Neural progenitor cell (in vitro differentiated cells): ENCODE measurements around the gene CROCC2. TPM values are rescaled to one million over a fixed set of nuclear protein-coding genes. Genes with fewer than 3 reads are reported as not detected.

Experiments
- DNase-seq: peaks from one replicate; pipeline ENCODE4 v3.0.0-alpha.2; 2016; ENCODE audit warnings: low spot score
- H2AFZ ChIP-seq: fragments of 200-600 bp; sonication (generic); replicated peaks from 2 replicates; pipeline ENCODE4 v1.6.1; 2016; ENCODE audit warnings: antibody characterized with exemption
- H3F3A ChIP-seq: fragments of 200-600 bp; sonication (generic); 2 replicates; pipeline ENCODE4 v1.6.1; 2016; ENCODE audit warnings: antibody characterized with exemption, low read depth
- H3K27ac ChIP-seq: fragments of 200-600 bp; sonication (generic); 2 replicates; pipeline ENCODE4 v1.5.1; 2016; ENCODE audit warnings: mild to moderate bottlenecking
- H3K27me3 ChIP-seq: fragments of 200-600 bp; sonication (generic); 2 replicates; pipeline ENCODE4 v1.6.1; 2016; ENCODE audit warnings: mild to moderate bottlenecking, moderate library complexity
- H3K36me3 ChIP-seq: fragments of 200-600 bp; sonication (generic); 2 replicates; pipeline ENCODE4 v1.5.1; 2016
- H3K4me1 ChIP-seq: fragments of 200-600 bp; sonication (generic); 2 replicates; pipeline ENCODE4 v1.6.1; 2016; ENCODE audit warnings: mixed run types
- H3K4me2 ChIP-seq: fragments of 200-600 bp; sonication (generic); 2 replicates; pipeline ENCODE4 v1.6.1; 2016
- H3K4me3 ChIP-seq: fragments of 200-600 bp; sonication (generic); 2 replicates; pipeline ENCODE4 v1.5.1; 2016
- H3K79me2 ChIP-seq: fragments of 200-600 bp; sonication (generic); 2 replicates; pipeline ENCODE4 v1.6.1; 2016; ENCODE audit warnings: low read depth
- H3K9ac ChIP-seq: fragments of 200-600 bp; sonication (generic); 2 replicates; pipeline ENCODE4 v1.6.1; 2016
- H3K9me3 ChIP-seq: fragments of 200-600 bp; sonication (generic); 2 replicates; pipeline ENCODE4 v1.5.1; 2016; ENCODE audit warnings: low read depth
- H4K20me1 ChIP-seq: fragments of 200-600 bp; sonication (generic); 2 replicates; pipeline ENCODE4 v1.6.1; 2016; ENCODE audit warnings: low read depth
- H3K27ac Mint-ChIP-seq: 3 replicates; pipeline ENCODE4 v1.8.0; 2021; ENCODE audit warnings: mixed read lengths
- H3K27me3 Mint-ChIP-seq: 2 replicates; pipeline ENCODE4 v1.8.0; 2022; ENCODE audit warnings: low read depth, mild to moderate bottlenecking, inconsistent platforms, moderate library complexity, mixed read lengths; ENCODE audit not compliant: insufficient read depth
- H3K36me3 Mint-ChIP-seq: 3 replicates; pipeline ENCODE4 v1.8.0; 2021; ENCODE audit warnings: mixed read lengths
- H3K4me1 Mint-ChIP-seq: 3 replicates; pipeline ENCODE4 v1.8.0; 2021; ENCODE audit warnings: mixed read lengths
- H3K4me3 Mint-ChIP-seq: 3 replicates; pipeline ENCODE4 v1.8.0; 2021; ENCODE audit warnings: mild to moderate bottlenecking, moderate library complexity, mixed read lengths
- H3K9me3 Mint-ChIP-seq: 3 replicates; pipeline ENCODE4 v1.8.0; 2020; ENCODE audit warnings: mixed read lengths
- CTCF ChIP-seq: fragments of 200-600 bp; sonication (generic); IDR thresholded peaks from 2 replicates; pipeline ENCODE4 v1.5.1; 2017; ENCODE audit warnings: antibody characterized with exemption, mild to moderate bottlenecking
- EZH2 ChIP-seq: fragments of 200-600 bp; sonication (generic); IDR thresholded peaks from 2 replicates; pipeline ENCODE4 v1.6.1; 2017; ENCODE audit warnings: antibody characterized with exemption, mild to moderate bottlenecking, moderate library complexity
- EZH2phosphoT487 ChIP-seq: fragments of 200-600 bp; sonication (generic); IDR thresholded peaks from 2 replicates; pipeline ENCODE4 v1.6.1; 2017; ENCODE audit warnings: antibody characterized with exemption
- total RNA-seq: library from RNA; depleted of rRNA; stranded (reverse); fragments of >200 nt; gene quantifications from 2 replicates; pipeline ENCODE4 v1.2.3, GENCODE V29; 2015; ENCODE audit warnings: low replicate concordance

The CROCC2 gene
- total RNA-seq, 1 donor from 2014 or later, result not detected

DNA sequence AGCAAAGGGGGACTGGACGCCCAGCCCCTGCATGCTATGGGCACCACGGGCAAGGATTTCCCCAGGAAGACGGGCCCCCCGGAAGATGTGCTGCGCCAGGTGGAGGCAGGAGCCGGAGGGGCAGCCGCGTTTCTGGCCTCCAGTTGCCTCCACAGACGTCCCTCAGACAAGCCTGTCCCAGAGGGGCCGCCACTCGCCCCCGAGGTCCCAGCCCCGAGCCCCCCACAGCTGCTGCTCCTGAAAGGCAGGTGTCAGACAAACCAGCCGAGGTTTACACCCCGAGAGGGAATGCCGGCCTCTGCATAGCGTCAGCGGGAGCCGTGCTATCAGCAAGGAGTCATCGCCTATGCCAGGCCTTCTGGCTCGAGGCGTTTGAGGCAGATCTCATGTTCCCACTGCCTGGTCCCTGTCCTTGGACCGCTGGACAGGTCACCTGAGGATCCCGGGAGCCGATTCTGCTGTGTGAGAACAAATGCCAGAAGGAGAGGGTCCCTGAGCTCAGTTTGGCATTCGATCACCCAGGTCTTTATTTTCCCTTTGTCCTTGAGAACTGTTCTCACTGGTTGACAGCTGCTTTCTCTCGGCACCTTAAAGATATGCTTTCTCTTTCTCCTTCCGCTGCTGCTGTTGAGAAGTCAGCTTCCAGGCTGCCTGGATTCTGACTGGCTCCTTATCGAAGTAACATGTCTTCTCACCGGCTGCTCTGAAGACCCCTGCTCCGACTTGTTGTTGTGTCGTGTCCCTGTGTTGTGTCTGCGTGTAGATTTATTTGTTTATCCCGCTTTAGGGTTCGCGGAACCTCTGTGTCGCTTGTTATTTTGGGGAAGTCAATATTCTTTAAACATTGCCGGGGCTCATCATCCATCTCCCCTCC, 20.6 kb downstream of the CROCC2 start:
- Histone ChIP-seq H2AFZ (peak overlapping the region; percentile 50), H3K36me3 (no peaks in the 10 kb centered on the region), H3K9ac (no peak overlapping the region), H4K20me1 (no peaks in the 10 kb centered on the region), H3K4me2 (no peak overlapping the region), H3F3A (peaks cover 2% of the 10 kb centered on the region), H3K27me3 (no peaks in the 10 kb centered on the region), H3K79me2 (no peaks in the 10 kb centered on the region), H3K9me3 (no peaks in the 10 kb centered on the region), H3K4me3 (no peak overlapping the region), H3K27ac (no peak overlapping the region), H3K4me1 (no peaks in the 10 kb centered on the region)
- Mint-ChIP-seq H3K36me3 (no peaks in the 10 kb centered on the region), H3K4me1 (peaks cover 2% of the 10 kb centered on the region), H3K9me3 (no peaks in the 10 kb centered on the region), H3K27me3 (peaks cover 8% of the 10 kb centered on the region), H3K4me3 (no peak overlapping the region), H3K27ac (no peak overlapping the region)
- DNase-seq, result no peak
- TF ChIP-seq CTCF (no peak), EZH2phosphoT487 (no peak), EZH2 (no peak)

DNA sequence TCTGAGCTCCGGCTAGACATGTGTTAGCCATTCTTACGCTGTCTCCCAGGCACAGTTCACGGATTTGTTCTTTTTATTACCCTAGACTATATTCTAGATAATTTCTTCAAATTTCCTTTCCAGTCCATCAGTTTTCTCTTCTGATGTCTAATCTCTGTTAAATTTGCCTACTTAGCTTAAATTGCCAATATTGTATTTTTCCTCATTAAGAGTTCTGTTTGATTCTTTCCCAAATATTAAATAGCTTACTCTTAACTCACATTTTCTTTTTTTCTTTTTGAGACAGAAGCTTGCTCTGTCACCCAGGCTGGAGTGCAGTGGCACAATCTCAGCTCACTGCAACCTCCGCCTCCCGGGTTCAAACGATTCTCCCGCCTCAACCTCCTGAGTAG, 21.2 kb downstream of the CROCC2 start:
- Histone ChIP-seq H3K4me2 (no peak overlapping the region), H3K4me3 (no peak overlapping the region), H3F3A (peaks cover 2% of the 10 kb centered on the region), H2AFZ (no peak overlapping the region), H3K4me1 (no peaks in the 10 kb centered on the region), H3K27ac (no peak overlapping the region), H3K36me3 (no peaks in the 10 kb centered on the region), H3K9ac (no peak overlapping the region), H3K9me3 (no peaks in the 10 kb centered on the region), H3K27me3 (no peaks in the 10 kb centered on the region), H3K79me2 (no peaks in the 10 kb centered on the region), H4K20me1 (no peaks in the 10 kb centered on the region)
- Mint-ChIP-seq H3K4me1 (peaks cover 2% of the 10 kb centered on the region), H3K36me3 (no peaks in the 10 kb centered on the region), H3K27me3 (peaks cover 6% of the 10 kb centered on the region), H3K4me3 (no peak overlapping the region), H3K9me3 (no peaks in the 10 kb centered on the region), H3K27ac (no peak overlapping the region)
- no peak for DNase-seq
- no peak for TF ChIP-seq EZH2
- no peak for TF ChIP-seq CTCF
- TF ChIP-seq EZH2phosphoT487, result no peak

GRCh38 chr2:240928476-240929363, 22.6 kb downstream of the CROCC2 start:
- Histone ChIP-seq H3K27ac (no peak overlapping the region), H4K20me1 (no peaks in the 10 kb centered on the region), H3K4me1 (no peaks in the 10 kb centered on the region), H3K9me3 (no peaks in the 10 kb centered on the region), H3K4me2 (no peak overlapping the region), H3F3A (peaks cover 2% of the 10 kb centered on the region), H3K4me3 (no peak overlapping the region), H3K9ac (no peak overlapping the region), H2AFZ (no peak overlapping the region), H3K27me3 (no peaks in the 10 kb centered on the region), H3K79me2 (no peaks in the 10 kb centered on the region), H3K36me3 (no peaks in the 10 kb centered on the region)
- no peaks in the 10 kb centered on the region for H3K36me3 Mint-ChIP-seq
- no peak overlapping the region for H3K27ac Mint-ChIP-seq
- TF ChIP-seq EZH2phosphoT487, result no peak
- no peak for TF ChIP-seq CTCF
- TF ChIP-seq EZH2, result no peak
- H3K4me1 Mint-ChIP-seq, result peaks cover 2% of the 10 kb centered on the region
- H3K9me3 Mint-ChIP-seq, result no peaks in the 10 kb centered on the region
- H3K4me3 Mint-ChIP-seq, result peak overlapping the region; percentile 55
- no peak for DNase-seq
- peaks cover 6% of the 10 kb centered on the region for H3K27me3 Mint-ChIP-seq
